Fibroblast of lung (primary cell): ENCODE measurements around the gene PICALM. TPM values are rescaled to one million over a fixed set of nuclear protein-coding genes. Genes with fewer than 3 reads are reported as not detected.
"Not testable (repeated sequence)": the region's sequence is repeated elsewhere in the genome, so short reads cannot be mapped to it uniquely, and the experiment has no call there.

Source experiments
- DNase-seq, 2 donors: peaks; one replicate each; pipeline versions ENCODE4 v3.0.0 to v3.0.0-alpha.2; 2010; ENCODE audit warnings: low read depth in 2 of 2
- H2AFZ ChIP-seq: 2 replicates; pipeline ENCODE4 v1.5.1; 2012; ENCODE audit warnings: low read length, control low read depth, inconsistent platforms
- H3K27ac ChIP-seq: 2 replicates; pipeline ENCODE4 v1.5.1; 2011; ENCODE audit warnings: low read length, control low read depth; ENCODE audit not compliant: insufficient read depth
- H3K27me3 ChIP-seq: 2 replicates; pipeline ENCODE4 v1.5.1; 2011; ENCODE audit warnings: mild to moderate bottlenecking, low read length; ENCODE audit not compliant: control insufficient read depth, insufficient read depth
- H3K36me3 ChIP-seq: 2 replicates; pipeline ENCODE4 v1.5.1; 2011; ENCODE audit warnings: low read length; ENCODE audit not compliant: control insufficient read depth, insufficient read depth
- H3K4me1 ChIP-seq: 2 replicates; pipeline ENCODE4 v1.5.1; 2011; ENCODE audit warnings: low read length; ENCODE audit not compliant: control insufficient read depth, insufficient read depth; ENCODE audit errors: extremely low read depth
- H3K4me2 ChIP-seq: 2 replicates; pipeline ENCODE4 v1.5.1; 2011; ENCODE audit warnings: low read length, control low read depth; ENCODE audit not compliant: insufficient read depth; ENCODE audit errors: extremely low read depth
- H3K4me3 ChIP-seq, 4 experiments: fragments of 200-600 bp in 1 of 4; sonication (generic) in 1 of 4; replicated peaks in 1 of 4; 2 replicates each; pipeline ENCODE4 v1.5.1; 2011 to 2016; ENCODE audit warnings: low read length in 4 of 4, low read depth in 3 of 4, mild to moderate bottlenecking in 3 of 4, control low read depth in 2 of 4, inconsistent platforms in 1 of 4, mixed read lengths in 1 of 4; ENCODE audit not compliant: insufficient read depth in 1 of 4; ENCODE audit errors: control extremely low read depth in 1 of 4
- H3K79me2 ChIP-seq: 2 replicates; pipeline ENCODE4 v1.5.1; 2012; ENCODE audit warnings: mild to moderate bottlenecking, low read length, inconsistent platforms; ENCODE audit not compliant: control insufficient read depth, insufficient read depth
- H3K9ac ChIP-seq: 2 replicates; pipeline ENCODE4 v1.5.1; 2011; ENCODE audit warnings: mild to moderate bottlenecking, low read length, control low read depth; ENCODE audit not compliant: insufficient read depth
- H3K9me3 ChIP-seq: 2 replicates; pipeline ENCODE4 v1.5.1; 2012; ENCODE audit warnings: low read depth, low read length; ENCODE audit not compliant: control insufficient read depth, insufficient read depth
- H4K20me1 ChIP-seq: 2 replicates; pipeline ENCODE4 v1.5.1; 2011; ENCODE audit warnings: low read length; ENCODE audit not compliant: control insufficient read depth, insufficient read depth; ENCODE audit errors: extremely low read depth
- EZH2 ChIP-seq: IDR thresholded peaks from 2 replicates; pipeline ENCODE4 v1.5.1; 2012; ENCODE audit warnings: low read length, control low read depth, mild to moderate bottlenecking; ENCODE audit errors: missing control alignments
- polyA plus RNA-seq, 2 donors: library from polyadenylated mRNA; depleted of rRNA in 1 of 2; stranded (reverse) in 1 of 2; unstranded in 1 of 2; fragments of >200 nt; gene quantifications; 2 replicates each; pipeline ENCODE4 v1.2.1, GENCODE V29; 2011 to 2012; ENCODE audit warnings: missing spikeins in 1 of 2
- total RNA-seq: library from RNA; depleted of rRNA; stranded (reverse); fragments of >200 nt; gene quantifications from 2 replicates; pipeline ENCODE4 v1.2.1, GENCODE V29; 2014
- TF ChIP-seq, protein P1 (sequence below), 2 donors: IDR thresholded peaks in 1 of 2; conservative IDR thresholded peaks in 1 of 2; 1 replicate in 1 of 2; 2 replicates in 1 of 2; pipeline ENCODE4 v1.5.1; 2011 to 2012; ENCODE audit warnings: low read length in 2 of 2, control low read depth in 1 of 2, inconsistent platforms in 1 of 2, low read depth in 1 of 2, mild to moderate bottlenecking in 1 of 2

PICALM gene
- total and polyA plus RNA-seq, 2 donors (not counting 1 experiment from before 2014, with no cell fraction given): 291 to 322 TPM

DNA sequence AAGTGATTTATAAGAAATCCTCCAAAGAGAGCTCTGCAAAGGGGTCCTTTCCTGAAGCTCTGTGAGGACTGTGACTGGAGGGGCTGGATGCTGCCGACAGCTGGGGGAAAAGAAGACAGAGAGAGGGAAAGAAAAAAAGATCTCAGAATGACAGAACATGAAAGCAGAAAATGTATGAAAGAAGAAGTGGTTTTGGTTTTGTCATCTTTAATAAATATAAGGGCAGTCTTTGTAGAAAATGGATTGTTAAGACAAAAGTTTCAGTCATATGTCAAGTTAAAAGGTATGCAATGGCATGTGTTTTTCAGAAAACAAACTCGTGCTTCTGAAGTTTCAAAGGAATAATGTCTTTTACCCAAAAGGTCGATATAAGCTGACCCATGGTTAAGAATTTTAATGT lies 108.2 kb downstream of the PICALM start:
- Histone ChIP-seq H3K27me3 (no peaks in the 10 kb centered on the region), H3K36me3 (peaks cover 7% of the 10 kb centered on the region), H4K20me1 (peaks cover 2% of the 10 kb centered on the region), H3K27ac (no peak overlapping the region), H3K9me3 (no peaks in the 10 kb centered on the region), H3K4me1 (peaks cover 6% of the 10 kb centered on the region), H3K9ac (no peak overlapping the region), H3K4me3 (no peak overlapping the region), H2AFZ (no peak overlapping the region), H3K79me2 (peaks cover 2% of the 10 kb centered on the region), H3K4me2 (no peak overlapping the region)
- TF ChIP-seq EZH2: no peak
- TF ChIP-seq, protein P1, sequence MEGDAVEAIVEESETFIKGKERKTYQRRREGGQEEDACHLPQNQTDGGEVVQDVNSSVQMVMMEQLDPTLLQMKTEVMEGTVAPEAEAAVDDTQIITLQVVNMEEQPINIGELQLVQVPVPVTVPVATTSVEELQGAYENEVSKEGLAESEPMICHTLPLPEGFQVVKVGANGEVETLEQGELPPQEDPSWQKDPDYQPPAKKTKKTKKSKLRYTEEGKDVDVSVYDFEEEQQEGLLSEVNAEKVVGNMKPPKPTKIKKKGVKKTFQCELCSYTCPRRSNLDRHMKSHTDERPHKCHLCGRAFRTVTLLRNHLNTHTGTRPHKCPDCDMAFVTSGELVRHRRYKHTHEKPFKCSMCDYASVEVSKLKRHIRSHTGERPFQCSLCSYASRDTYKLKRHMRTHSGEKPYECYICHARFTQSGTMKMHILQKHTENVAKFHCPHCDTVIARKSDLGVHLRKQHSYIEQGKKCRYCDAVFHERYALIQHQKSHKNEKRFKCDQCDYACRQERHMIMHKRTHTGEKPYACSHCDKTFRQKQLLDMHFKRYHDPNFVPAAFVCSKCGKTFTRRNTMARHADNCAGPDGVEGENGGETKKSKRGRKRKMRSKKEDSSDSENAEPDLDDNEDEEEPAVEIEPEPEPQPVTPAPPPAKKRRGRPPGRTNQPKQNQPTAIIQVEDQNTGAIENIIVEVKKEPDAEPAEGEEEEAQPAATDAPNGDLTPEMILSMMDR (conservative IDR thresholded peaks at IDR 0.05 in 1 of 2, IDR thresholded peaks at IDR 0.05 in 1 of 2; ENCODE audit: low read depth in 1 of 2, low read length in 2 of 2): no peak
- DNase-seq: no peak

GRCh38 chr11:85955531-85955930 lies 113.4 kb downstream of the PICALM start:
- Histone ChIP-seq H3K27ac (peak overlapping the region; percentile 7), H3K4me2 (no peak overlapping the region), H3K27me3 (no peaks in the 10 kb centered on the region), H3K9me3 (no peaks in the 10 kb centered on the region), H3K79me2 (no peaks in the 10 kb centered on the region), H3K9ac (no peak overlapping the region), H3K4me3 (no peak overlapping the region), H3K36me3 (peaks cover 7% of the 10 kb centered on the region), H2AFZ (no peak overlapping the region), H3K4me1 (peaks cover 6% of the 10 kb centered on the region), H4K20me1 (no peaks in the 10 kb centered on the region)
- TF ChIP-seq, protein P1 (conservative IDR thresholded peaks at IDR 0.05 in 1 of 2, IDR thresholded peaks at IDR 0.05 in 1 of 2; ENCODE audit: low read depth in 1 of 2, low read length in 2 of 2): no peak
- DNase-seq: peak; percentile 58 to 92

- no peak overlapping the region for H2AFZ ChIP-seq
- DNase-seq: peak; percentile 49 to 75
- no peak overlapping the region for H3K27ac ChIP-seq
Measured at GRCh38 chr11:85953491-85954143, 115.3 kb downstream of the PICALM start.

GRCh38 chr11:85952108-85952485 lies 116.8 kb downstream of the PICALM start:
- H3K27me3 ChIP-seq, H4K20me1 ChIP-seq, H3K9ac ChIP-seq, H3K36me3 ChIP-seq, H3K79me2 ChIP-seq, H3K27ac ChIP-seq, H3K4me2 ChIP-seq, DNase-seq, H2AFZ ChIP-seq, H3K4me3 ChIP-seq, H3K9me3 ChIP-seq: not testable (repeated sequence)
- peaks cover 16% of the 10 kb centered on the region for H3K4me1 ChIP-seq

More at GRCh38 chr11:85953491-85954143, 115.3 kb downstream of the PICALM start:
- no peaks in the 10 kb centered on the region for H3K27me3 ChIP-seq
- peaks cover 8% of the 10 kb centered on the region for H3K4me1 ChIP-seq
- H3K4me2 ChIP-seq: no peak overlapping the region
- no peaks in the 10 kb centered on the region for H3K9me3 ChIP-seq
- H3K36me3 ChIP-seq: peaks cover 5% of the 10 kb centered on the region
- no peak overlapping the region for H3K9ac ChIP-seq
- no peaks in the 10 kb centered on the region for H3K79me2 ChIP-seq
- H4K20me1 ChIP-seq: no peaks in the 10 kb centered on the region
- TF ChIP-seq, protein P1 (conservative IDR thresholded peaks at IDR 0.05 in 1 of 2, IDR thresholded peaks at IDR 0.05 in 1 of 2; ENCODE audit: low read depth in 1 of 2, low read length in 2 of 2): no peak
- no peak for TF ChIP-seq EZH2
- no peak overlapping the region for H3K4me3 ChIP-seq
